Gastroesophageal sphincter (tissue), 4 donors: ENCODE results near the gene PPOX. TPM values are rescaled to one million over a fixed set of nuclear protein-coding genes. Genes with fewer than 3 reads are reported as not detected.

Source experiments
- ATAC-seq: fragments of 150-250 bp; one replicate; pipeline ENCODE4 v1.9.1; 2016; ENCODE audit warnings: mild to moderate bottlenecking, moderate library complexity
- H3K27ac ChIP-seq, 4 donors: fragments of 200-600 bp; sonication (generic) in 3 of 4; 1 replicate in 3 of 4; 2 replicates in 1 of 4; pipeline ENCODE4 v1.5.1; 2016 to 2019
- H3K27me3 ChIP-seq: fragments of 200-600 bp; sonication (generic); one replicate; pipeline ENCODE4 v1.5.1; 2019
- H3K36me3 ChIP-seq, 2 donors: fragments of 200-600 bp; sonication (generic); one replicate each; pipeline ENCODE4 v1.5.1; 2019; ENCODE audit warnings: control low read depth in 1 of 2
- H3K4me1 ChIP-seq, 3 donors: fragments of 200-600 bp; sonication (generic); 1 replicate in 2 of 3; 2 replicates in 1 of 3; pipeline ENCODE4 v1.5.1; 2016 to 2019; ENCODE audit warnings: control low read depth in 2 of 3
- H3K4me3 ChIP-seq, 2 donors: fragments of 200-600 bp; sonication (generic); one replicate each; pipeline ENCODE4 v1.5.1; 2019; ENCODE audit warnings: mild to moderate bottlenecking in 1 of 2, moderate library complexity in 1 of 2
- H3K9me3 ChIP-seq, 3 donors: fragments of 200-600 bp; sonication (generic); one replicate each; pipeline ENCODE4 v1.5.1; 2017 to 2019; ENCODE audit warnings: control low read depth in 2 of 3
- CTCF ChIP-seq, 4 experiments: fragments of 200-600 bp in 2 of 4; fragments of 450-650 bp in 2 of 4; sonication (generic) in 1 of 4; IDR thresholded peaks; one replicate each; pipeline ENCODE4 v1.5.1; 2017 to 2019; ENCODE audit warnings: antibody characterized with exemption in 4 of 4, mild to moderate bottlenecking in 2 of 4, moderate library complexity in 2 of 4
- EP300 ChIP-seq: sonication (generic); formaldehyde crosslinking; IDR thresholded peaks from one replicate; pipeline ENCODE4 v1.6.1; 2017; ENCODE audit warnings: antibody characterized with exemption, mild to moderate bottlenecking
- POLR2A ChIP-seq, 2 donors: fragments of 450-650 bp; IDR thresholded peaks; one replicate each; pipeline ENCODE4 v1.6.1; 2017; ENCODE audit warnings: antibody characterized with exemption in 2 of 2, mild to moderate bottlenecking in 2 of 2, moderate library complexity in 1 of 2
- POLR2AphosphoS5 ChIP-seq: sonication (generic); formaldehyde crosslinking; IDR thresholded peaks from one replicate; pipeline ENCODE4 v1.6.1; 2017; ENCODE audit warnings: antibody characterized with exemption
- WGBS, 2 donors: methylation state at CpG; one replicate each; pipeline ENCODE4 v1.1.5; 2018; ENCODE audit warnings: low coverage in 1 of 2; 5-methylcytosine and 5-hydroxymethylcytosine counted together
- total RNA-seq, 4 donors: library from RNA; depleted of rRNA; stranded (reverse); fragments of >200 nt; gene quantifications; one replicate each; pipeline ENCODE4 v1.1.0, GENCODE V29; 2016

PPOX gene
- total RNA-seq, 4 donors from 2014 or later = 10.5 to 27.4 (median 17.6) TPM

DNA sequence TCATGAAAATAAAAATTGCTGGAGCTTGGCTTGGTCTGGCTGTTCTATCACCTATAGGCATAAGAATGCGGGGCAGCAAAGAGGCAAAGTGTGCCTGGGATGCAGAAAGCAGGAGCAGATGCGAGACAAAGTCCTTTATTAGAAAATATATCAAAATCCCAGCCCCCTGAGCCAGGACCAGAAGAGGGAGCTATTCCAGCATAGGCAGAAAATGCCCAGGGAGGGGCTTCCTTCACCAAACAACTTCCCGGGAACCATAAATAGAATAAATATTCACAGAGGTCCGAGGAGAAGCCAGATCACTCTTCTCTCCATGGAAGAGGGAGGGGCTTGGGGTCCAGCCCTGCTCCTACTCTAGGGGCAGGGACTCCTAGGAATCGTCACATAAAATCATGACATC, 5.0 kb downstream of the PPOX start:
- ATAC-seq = no peak
- Histone ChIP-seq H3K27me3 (no peaks in the 10 kb centered on the region), H3K9me3 (no peaks in the 10 kb centered on the region), H3K36me3 (peaks cover 0 to 77% of the 10 kb centered on the region in 2 donors), H3K4me1 (peaks cover 3 to 66% (median 19%) of the 10 kb centered on the region in 3 donors), H3K27ac (peak overlapping the region in 2 of 4 donors; percentile 52 to 60), H3K4me3 (no peak overlapping the region)
- TF ChIP-seq EP300 (no peak), POLR2A (IDR thresholded peaks at IDR 0.05) (no peak), POLR2AphosphoS5 (no peak), CTCF (IDR thresholded peaks at IDR 0.05) (no peak)
- 24% methylated on average over 4 of the region's 5 CpGs; no CpG with 5 or more reads in 1 of the 2 donors for WGBS, 2 donors

DNA sequence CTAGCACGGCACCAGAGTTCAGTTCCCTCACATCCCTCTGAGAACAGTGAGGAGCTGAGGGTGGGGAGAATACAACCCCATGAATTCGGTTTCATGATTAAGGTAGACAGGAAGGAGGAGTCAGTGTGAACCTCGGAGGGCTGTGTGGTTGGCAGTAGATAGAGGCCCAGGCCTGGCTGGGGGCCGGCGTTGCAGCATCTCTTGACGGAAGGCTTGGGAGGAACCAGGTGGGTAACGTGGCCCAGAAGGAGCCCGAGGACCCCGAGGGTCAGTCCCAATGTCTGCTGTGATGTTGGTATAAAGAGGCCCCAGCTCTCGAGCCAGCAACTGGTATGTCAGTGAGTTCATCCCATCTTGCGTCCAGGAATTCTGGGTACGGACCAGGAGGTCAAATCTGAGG, 5.5 kb downstream of the PPOX start:
- ATAC-seq = no peak
- no peaks in the 10 kb centered on the region for H3K9me3 ChIP-seq
- H3K36me3 ChIP-seq = peaks cover 0 to 77% of the 10 kb centered on the region in 2 donors
- H3K27ac ChIP-seq = peak overlapping the region in 3 of 4 donors; percentile 50 to 60 (median 52)
- no peaks in the 10 kb centered on the region for H3K27me3 ChIP-seq
- no peak overlapping the region for H3K4me3 ChIP-seq
- TF ChIP-seq POLR2AphosphoS5 = no peak
- TF ChIP-seq POLR2A (IDR thresholded peaks at IDR 0.05) = no peak
- no peak for TF ChIP-seq EP300
- no peak for TF ChIP-seq CTCF (IDR thresholded peaks at IDR 0.05)
- 58 to 77% methylated on average over 3 to 12 of the region's 12 CpGs for WGBS, 2 donors
- H3K4me1 ChIP-seq = peaks cover 5 to 70% (median 24%) of the 10 kb centered on the region in 3 donors

DNA sequence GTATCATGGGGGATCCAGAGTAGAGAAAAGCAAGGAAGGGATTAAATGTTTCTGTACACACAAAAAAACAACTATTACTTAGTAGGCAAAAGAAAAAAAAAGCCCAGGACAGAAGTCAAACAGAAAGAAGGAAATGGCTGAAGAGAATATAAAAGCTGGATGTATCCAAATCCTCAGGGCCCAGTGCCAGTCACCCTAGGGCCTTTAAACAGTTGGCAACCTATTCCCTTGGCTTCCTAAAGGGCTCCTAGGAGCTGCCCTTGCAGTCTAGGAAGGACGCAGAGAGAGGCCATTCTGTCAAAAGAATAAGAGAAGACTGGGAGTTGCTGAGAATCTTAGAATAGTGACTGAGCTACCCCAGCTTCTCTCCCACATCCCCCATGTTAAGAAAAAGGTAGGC, 6.1 kb downstream of the PPOX start:
- Histone ChIP-seq H3K27ac (peak overlapping the region in 3 of 4 donors; percentile 50 to 60 (median 52)), H3K4me3 (no peak overlapping the region), H3K27me3 (no peaks in the 10 kb centered on the region), H3K4me1 (peaks cover 5 to 66% (median 20%) of the 10 kb centered on the region in 3 donors), H3K9me3 (no peaks in the 10 kb centered on the region), H3K36me3 (peaks cover 0 to 77% of the 10 kb centered on the region in 2 donors)
- TF ChIP-seq POLR2A (IDR thresholded peaks at IDR 0.05) = no peak
- TF ChIP-seq POLR2AphosphoS5 = no peak
- TF ChIP-seq CTCF (IDR thresholded peaks at IDR 0.05) = no peak
- no peak for TF ChIP-seq EP300
- no peak for ATAC-seq
- WGBS, 2 donors = 71 to 91% methylated on average over 1 of the region's 1 CpG

GRCh38 chr1:161172776-161173376, 6.7 kb downstream of the PPOX start:
- TF ChIP-seq POLR2A (IDR thresholded peaks at IDR 0.05) = no peak
- TF ChIP-seq POLR2AphosphoS5 = peak; percentile 74
- Histone ChIP-seq H3K27ac (peak overlapping the region in 3 of 4 donors; percentile 52 to 74 (median 60)), H3K36me3 (peaks cover 0 to 77% of the 10 kb centered on the region in 2 donors), H3K4me3 (no peak overlapping the region), H3K27me3 (no peaks in the 10 kb centered on the region), H3K4me1 (peaks cover 5 to 66% (median 19%) of the 10 kb centered on the region in 3 donors), H3K9me3 (no peaks in the 10 kb centered on the region)
- WGBS, 2 donors = 27 to 41% methylated on average over 2 of the region's 4 CpGs
- ATAC-seq = peak; percentile 40

DNA sequence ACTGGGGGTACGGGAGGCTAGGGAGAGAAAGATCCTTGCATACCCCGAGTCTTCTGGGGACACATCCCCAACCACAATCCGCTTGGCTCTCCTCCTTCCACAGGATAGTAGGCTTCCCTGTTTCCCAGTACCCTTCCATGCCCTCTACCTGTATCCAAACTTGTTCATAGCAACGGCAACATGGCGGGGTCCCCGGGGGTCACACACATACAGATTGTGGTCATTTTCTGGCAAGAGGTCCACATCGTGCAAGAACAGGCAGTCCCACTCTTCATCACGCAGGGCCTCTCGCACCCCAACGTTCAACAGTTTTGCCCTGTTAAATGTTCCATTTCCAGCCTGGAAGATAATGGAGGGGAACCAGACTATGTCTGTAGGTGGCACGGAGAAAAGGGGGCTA, 7.5 kb downstream of the PPOX start:
- peak overlapping the region in 3 of 4 donors; percentile 52 to 74 (median 60) for H3K27ac ChIP-seq
- 89 to 90% methylated on average over 6 to 8 of the region's 11 CpGs for WGBS, 2 donors
- no peak overlapping the region for H3K4me3 ChIP-seq

More for the DNA sequence above, 7.5 kb downstream of the PPOX start:
- Histone ChIP-seq H3K27me3 (no peaks in the 10 kb centered on the region), H3K4me1 (peaks cover 5 to 65% (median 20%) of the 10 kb centered on the region in 3 donors), H3K9me3 (no peaks in the 10 kb centered on the region), H3K36me3 (peaks cover 0 to 73% of the 10 kb centered on the region in 2 donors)
- no peak for ATAC-seq
- TF ChIP-seq CTCF (IDR thresholded peaks at IDR 0.05) = no peak
- TF ChIP-seq POLR2AphosphoS5 = no peak
- no peak for TF ChIP-seq EP300
- TF ChIP-seq POLR2A (IDR thresholded peaks at IDR 0.05) = no peak
